ENCODE results near the gene MINDY3.

DNA sequence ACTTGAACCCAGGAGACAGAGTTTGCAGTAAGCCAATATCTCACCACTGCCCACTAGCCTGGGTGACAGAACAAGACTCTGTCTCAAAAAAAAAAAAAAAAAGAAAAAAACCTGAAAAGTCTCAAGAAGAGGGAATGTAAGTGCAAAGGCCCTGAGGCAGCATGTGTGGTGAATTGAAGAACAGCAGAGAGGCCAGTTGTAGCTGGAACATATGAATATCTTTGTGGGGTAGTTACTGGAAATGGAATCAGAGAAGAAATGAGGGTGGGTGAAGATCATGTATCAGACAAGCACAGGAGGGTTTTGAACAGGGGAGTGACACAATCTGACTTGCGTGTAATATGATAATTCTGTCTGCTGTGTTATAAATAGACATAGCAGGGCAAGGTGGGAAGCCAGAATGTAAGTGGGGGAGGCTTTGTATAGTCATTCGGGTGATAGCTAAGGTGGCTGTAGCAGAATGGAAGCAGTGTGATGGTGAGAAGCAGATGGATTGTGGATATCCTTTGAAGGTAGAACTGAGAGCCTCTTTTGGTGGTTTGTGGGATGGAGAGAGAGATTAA, 95.3 kb downstream of the MINDY3 start:
- TF ChIP-seq, protein P1, sequence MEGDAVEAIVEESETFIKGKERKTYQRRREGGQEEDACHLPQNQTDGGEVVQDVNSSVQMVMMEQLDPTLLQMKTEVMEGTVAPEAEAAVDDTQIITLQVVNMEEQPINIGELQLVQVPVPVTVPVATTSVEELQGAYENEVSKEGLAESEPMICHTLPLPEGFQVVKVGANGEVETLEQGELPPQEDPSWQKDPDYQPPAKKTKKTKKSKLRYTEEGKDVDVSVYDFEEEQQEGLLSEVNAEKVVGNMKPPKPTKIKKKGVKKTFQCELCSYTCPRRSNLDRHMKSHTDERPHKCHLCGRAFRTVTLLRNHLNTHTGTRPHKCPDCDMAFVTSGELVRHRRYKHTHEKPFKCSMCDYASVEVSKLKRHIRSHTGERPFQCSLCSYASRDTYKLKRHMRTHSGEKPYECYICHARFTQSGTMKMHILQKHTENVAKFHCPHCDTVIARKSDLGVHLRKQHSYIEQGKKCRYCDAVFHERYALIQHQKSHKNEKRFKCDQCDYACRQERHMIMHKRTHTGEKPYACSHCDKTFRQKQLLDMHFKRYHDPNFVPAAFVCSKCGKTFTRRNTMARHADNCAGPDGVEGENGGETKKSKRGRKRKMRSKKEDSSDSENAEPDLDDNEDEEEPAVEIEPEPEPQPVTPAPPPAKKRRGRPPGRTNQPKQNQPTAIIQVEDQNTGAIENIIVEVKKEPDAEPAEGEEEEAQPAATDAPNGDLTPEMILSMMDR (IDR thresholded peaks at IDR 0.05; ENCODE audit: borderline replicate concordance, extremely low read depth, low read length, poor library complexity, severe bottlenecking): no peak
- no peak for TF ChIP-seq EZH2 (IDR thresholded peaks at IDR 0.05; ENCODE audit: borderline replicate concordance, low read depth, low read length, severe bottlenecking)
